HEK293 (cell line): ENCODE measurements around the gene RBFOX1.

Experiments
- CTCF ChIA-PET: fragments of 350-600 bp; formaldehyde crosslinking; extraction: SDS; loops from one replicate; lab custom pipeline; 2021; ENCODE audit warnings: antibody characterized with exemption; lab: Yijun Ruan, JAX
- POLR2A ChIA-PET: fragments of 300-600 bp; formaldehyde crosslinking; extraction: SDS; loops from one replicate; lab custom pipeline; 2020; ENCODE audit warnings: antibody characterized with exemption, inconsistent platforms; lab: Yijun Ruan, JAX
- H3K27ac ChIP-seq: fragments of 200-500 bp; sonication (Bioruptor generic); 2 replicates; pipeline ENCODE4 v1.5.1; 2014; ENCODE audit warnings: low read depth, low read length, control low read depth, inconsistent platforms; ENCODE audit errors: extremely low read depth
- H3K36me3 ChIP-seq, 2 experiments: fragments of 200-500 bp in 1 of 2; sonication (Bioruptor generic) in 1 of 2; 1 replicate in 1 of 2; 2 replicates in 1 of 2; pipeline ENCODE4 v1.5.1; 2014 to 2017; ENCODE audit warnings: inconsistent platforms in 2 of 2, low read length in 2 of 2; ENCODE audit not compliant: control insufficient read depth in 2 of 2, insufficient read depth in 1 of 2
- H3K4me1 ChIP-seq: fragments of 200-500 bp; sonication (Bioruptor generic); 2 replicates; pipeline ENCODE4 v1.5.1; 2014; ENCODE audit warnings: mild to moderate bottlenecking, low read length, inconsistent platforms; ENCODE audit not compliant: control insufficient read depth, insufficient read depth
- H3K4me3 ChIP-seq: 2 replicates; pipeline ENCODE4 v1.5.1; 2011; ENCODE audit warnings: low read depth, mild to moderate bottlenecking, control low read depth, low read length, moderate library complexity
- H3K9me3 ChIP-seq: fragments of 200-500 bp; sonication (Bioruptor generic); 2 replicates; pipeline ENCODE4 v1.5.1; 2014; ENCODE audit warnings: low read depth, low read length, inconsistent platforms; ENCODE audit not compliant: control insufficient read depth, insufficient read depth
- GLIS2 ChIP-seq: fragments of 450-650 bp; formaldehyde crosslinking; IDR thresholded peaks from 2 replicates; pipeline ENCODE4 v1.5.1; 2016; ENCODE audit warnings: missing biosample characterization, missing genetic modification characterization
- KLF16 ChIP-seq: fragments of 450-650 bp; formaldehyde crosslinking; IDR thresholded peaks from 2 replicates; pipeline ENCODE4 v1.5.1; 2017; ENCODE audit warnings: missing biosample characterization, missing genetic modification characterization
- MEIS1 ChIP-seq: sonication (generic); formaldehyde crosslinking; IDR thresholded peaks from 2 replicates; pipeline ENCODE4 v1.8.1; 2022; ENCODE audit warnings: missing genetic modification reagents, mild to moderate bottlenecking, borderline replicate concordance
- REPIN1 ChIP-seq: fragments of 450-650 bp; formaldehyde crosslinking; IDR thresholded peaks from 2 replicates; pipeline ENCODE4 v1.5.1; 2017; ENCODE audit warnings: missing biosample characterization, missing genetic modification characterization, low read depth
- SALL2 ChIP-seq: fragments of 450-650 bp; formaldehyde crosslinking; IDR thresholded peaks from 2 replicates; pipeline ENCODE4 v1.5.0; 2017; ENCODE audit warnings: missing biosample characterization, mild to moderate bottlenecking, missing genetic modification characterization, borderline replicate concordance
- SCRT1 ChIP-seq: fragments of 450-650 bp; formaldehyde crosslinking; IDR thresholded peaks from 2 replicates; pipeline ENCODE4 v1.5.1; 2016; ENCODE audit warnings: missing biosample characterization, missing genetic modification characterization, borderline replicate concordance
- YY1 ChIP-seq: fragments of 450-650 bp; formaldehyde crosslinking; IDR thresholded peaks from 2 replicates; pipeline ENCODE4 v1.5.1; 2018; ENCODE audit warnings: missing biosample characterization, missing genetic modification characterization
- ZBTB17 ChIP-seq: fragments of 450-650 bp; formaldehyde crosslinking; IDR thresholded peaks from 2 replicates; pipeline ENCODE4 v1.5.1; 2016; ENCODE audit warnings: missing biosample characterization, missing genetic modification characterization
- ZFHX2 ChIP-seq: fragments of 450-650 bp; formaldehyde crosslinking; conservative IDR thresholded peaks from 2 replicates; pipeline ENCODE4 v1.5.1; 2016; ENCODE audit warnings: missing biosample characterization, missing genetic modification characterization
- ZNF10 ChIP-seq: fragments of 450-650 bp; formaldehyde crosslinking; IDR thresholded peaks from 2 replicates; pipeline ENCODE4 v1.5.1; 2017; ENCODE audit warnings: missing biosample characterization, missing genetic modification characterization
- ZNF214 ChIP-seq: fragments of 450-650 bp; formaldehyde crosslinking; IDR thresholded peaks from 2 replicates; pipeline ENCODE4 v1.5.1; 2017; ENCODE audit warnings: missing biosample characterization, mild to moderate bottlenecking, missing genetic modification characterization, borderline replicate concordance
- ZNF391 ChIP-seq: fragments of 450-650 bp; formaldehyde crosslinking; IDR thresholded peaks from 2 replicates; pipeline ENCODE4 v1.5.1; 2016; ENCODE audit warnings: low read depth, missing biosample characterization, missing genetic modification characterization, borderline replicate concordance
- ZNF404 ChIP-seq: fragments of 450-650 bp; formaldehyde crosslinking; IDR thresholded peaks from 2 replicates; pipeline ENCODE4 v1.5.1; 2017; ENCODE audit warnings: missing biosample characterization, missing genetic modification characterization
- ZNF423 ChIP-seq: fragments of 450-650 bp; formaldehyde crosslinking; IDR thresholded peaks from 2 replicates; pipeline ENCODE4 v1.5.1; 2016; ENCODE audit warnings: missing biosample characterization, missing genetic modification characterization
- ZNF510 ChIP-seq: fragments of 450-650 bp; formaldehyde crosslinking; IDR thresholded peaks from 2 replicates; pipeline ENCODE4 v1.5.1; 2018; ENCODE audit warnings: mild to moderate bottlenecking, missing genetic modification characterization, missing biosample characterization; ENCODE audit not compliant: insufficient replicate concordance
- ZNF571 ChIP-seq: fragments of 450-650 bp; formaldehyde crosslinking; IDR thresholded peaks from 2 replicates; pipeline ENCODE4 v1.5.0; 2017; ENCODE audit warnings: missing biosample characterization, missing genetic modification characterization
- ZNF610 ChIP-seq: fragments of 450-650 bp; formaldehyde crosslinking; IDR thresholded peaks from 2 replicates; pipeline ENCODE4 v1.5.1; 2016; ENCODE audit warnings: missing biosample characterization, missing genetic modification characterization, borderline replicate concordance
- ZNF664 ChIP-seq: fragments of 450-650 bp; formaldehyde crosslinking; IDR thresholded peaks from 2 replicates; pipeline ENCODE4 v1.5.1; 2016; ENCODE audit warnings: missing biosample characterization, missing genetic modification characterization
- ZSCAN23 ChIP-seq: fragments of 450-650 bp; formaldehyde crosslinking; IDR thresholded peaks from 2 replicates; pipeline ENCODE4 v1.5.1; 2016; ENCODE audit warnings: missing biosample characterization, missing genetic modification characterization
- TF ChIP-seq, protein P1 (sequence below): fragments of 450-650 bp; formaldehyde crosslinking; IDR thresholded peaks from 2 replicates; pipeline ENCODE4 v1.5.1; 2017; ENCODE audit warnings: missing biosample characterization, missing genetic modification characterization
- TF ChIP-seq, protein P2 (sequence below): fragments of 450-650 bp; formaldehyde crosslinking; IDR thresholded peaks from 2 replicates; pipeline ENCODE4 v1.5.1; 2016; ENCODE audit warnings: missing biosample characterization, missing genetic modification characterization
- TF ChIP-seq, protein P3 (sequence below): fragments of 450-650 bp; formaldehyde crosslinking; IDR thresholded peaks from 2 replicates; pipeline ENCODE4 v1.5.1; 2017; ENCODE audit warnings: missing biosample characterization, missing genetic modification characterization
- TF ChIP-seq, protein P4 (sequence below): fragments of 450-650 bp; formaldehyde crosslinking; IDR thresholded peaks from 2 replicates; pipeline ENCODE4 v1.5.1; 2016; ENCODE audit warnings: missing biosample characterization, missing genetic modification characterization
- TF ChIP-seq, protein P5 (sequence below): fragments of 450-650 bp; formaldehyde crosslinking; IDR thresholded peaks from 2 replicates; pipeline ENCODE4 v1.5.1; 2016; ENCODE audit warnings: missing biosample characterization, missing genetic modification characterization

Gene RBFOX1

DNA sequence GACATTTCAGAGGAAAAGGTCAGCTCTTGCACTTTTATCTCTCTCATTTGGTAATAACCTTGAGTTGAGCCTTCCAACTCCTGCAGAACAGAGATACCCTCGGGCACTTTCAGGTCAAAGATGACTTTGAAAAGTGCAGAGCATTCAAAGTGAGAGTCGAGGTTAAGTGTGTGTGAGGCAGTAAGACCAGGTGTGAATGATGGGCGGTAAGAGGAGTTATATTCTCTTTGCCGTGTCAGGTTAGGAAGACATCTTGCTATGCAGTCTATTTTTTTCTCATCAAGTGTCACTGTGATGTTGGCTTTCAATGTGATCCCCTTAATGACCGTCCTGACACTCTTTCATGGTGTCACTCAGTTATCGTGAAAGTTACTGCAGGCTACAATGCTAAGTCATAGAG, 248.5 kb downstream of the RBFOX1 start:
- no peaks in the 10 kb centered on the region for H3K4me1 ChIP-seq
- CTCF ChIA-PET = interaction anchor here (0.6 kb wide), 1 partner anchor 593 kb away, joined by 5 read pairs; no protein-coding TSS in a partner anchor
- no peak overlapping the region for H3K4me3 ChIP-seq
- H3K9me3 ChIP-seq = no peaks in the 10 kb centered on the region
- no peaks in the 10 kb centered on the region for H3K36me3 ChIP-seq
- TF ChIP-seq ZNF391 (tag by site-specific recombination) = no peak
- TF ChIP-seq REPIN1 = no peak
- TF ChIP-seq ZFHX2 (tag by site-specific recombination) = no peak
- no peak for TF ChIP-seq GLIS2 (tag by site-specific recombination)
- TF ChIP-seq, protein P1, sequence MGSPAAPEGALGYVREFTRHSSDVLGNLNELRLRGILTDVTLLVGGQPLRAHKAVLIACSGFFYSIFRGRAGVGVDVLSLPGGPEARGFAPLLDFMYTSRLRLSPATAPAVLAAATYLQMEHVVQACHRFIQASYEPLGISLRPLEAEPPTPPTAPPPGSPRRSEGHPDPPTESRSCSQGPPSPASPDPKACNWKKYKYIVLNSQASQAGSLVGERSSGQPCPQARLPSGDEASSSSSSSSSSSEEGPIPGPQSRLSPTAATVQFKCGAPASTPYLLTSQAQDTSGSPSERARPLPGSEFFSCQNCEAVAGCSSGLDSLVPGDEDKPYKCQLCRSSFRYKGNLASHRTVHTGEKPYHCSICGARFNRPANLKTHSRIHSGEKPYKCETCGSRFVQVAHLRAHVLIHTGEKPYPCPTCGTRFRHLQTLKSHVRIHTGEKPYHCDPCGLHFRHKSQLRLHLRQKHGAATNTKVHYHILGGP (tag by site-specific recombination) = no peak
- TF ChIP-seq ZNF610 (tag by site-specific recombination) = no peak
- TF ChIP-seq ZNF423 = no peak
- no peak for TF ChIP-seq MEIS1 (CRISPR knock-in tag)
- no peak for TF ChIP-seq SCRT1 (tag by site-specific recombination)
- no peak for TF ChIP-seq ZNF571 (tag by site-specific recombination)
- no peak overlapping the region for H3K27ac ChIP-seq
- POLR2A ChIA-PET = no interaction called here

DNA sequence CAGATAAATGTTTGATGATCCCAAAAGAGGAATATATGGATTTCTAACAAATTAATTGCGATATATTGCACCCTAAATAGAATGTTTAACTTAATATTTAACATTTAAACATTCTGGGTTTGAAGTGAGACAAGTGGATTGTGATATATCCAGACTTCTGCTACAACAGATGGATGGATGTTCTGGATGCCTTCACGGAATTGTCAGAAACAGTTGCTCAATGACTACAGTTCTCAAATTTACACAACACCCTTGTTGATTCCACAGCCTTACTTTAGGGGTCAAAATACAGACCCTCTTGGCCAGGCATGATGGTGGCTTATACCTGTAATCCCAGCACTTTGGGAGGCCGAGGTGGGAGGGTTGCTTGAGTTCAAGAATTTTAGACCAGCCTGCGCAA, 250.8 kb downstream of the RBFOX1 start:
- H3K4me3 ChIP-seq = no peak overlapping the region
- POLR2A ChIA-PET = no interaction called here
- TF ChIP-seq ZBTB17 (tag by site-specific recombination) (no peak), SALL2 (tag by site-specific recombination) (no peak), KLF16 (tag by site-specific recombination) (no peak), ZNF571 (tag by site-specific recombination) (no peak), ZNF510 (tag by site-specific recombination) (no peak), ZSCAN23 (tag by site-specific recombination) (no peak), ZNF664 (tag by site-specific recombination) (no peak), ZNF214 (tag by site-specific recombination) (no peak), YY1 (no peak), REPIN1 (no peak), ZNF10 (tag by site-specific recombination) (no peak), ZNF404 (tag by site-specific recombination) (no peak)
- TF ChIP-seq, protein P2, sequence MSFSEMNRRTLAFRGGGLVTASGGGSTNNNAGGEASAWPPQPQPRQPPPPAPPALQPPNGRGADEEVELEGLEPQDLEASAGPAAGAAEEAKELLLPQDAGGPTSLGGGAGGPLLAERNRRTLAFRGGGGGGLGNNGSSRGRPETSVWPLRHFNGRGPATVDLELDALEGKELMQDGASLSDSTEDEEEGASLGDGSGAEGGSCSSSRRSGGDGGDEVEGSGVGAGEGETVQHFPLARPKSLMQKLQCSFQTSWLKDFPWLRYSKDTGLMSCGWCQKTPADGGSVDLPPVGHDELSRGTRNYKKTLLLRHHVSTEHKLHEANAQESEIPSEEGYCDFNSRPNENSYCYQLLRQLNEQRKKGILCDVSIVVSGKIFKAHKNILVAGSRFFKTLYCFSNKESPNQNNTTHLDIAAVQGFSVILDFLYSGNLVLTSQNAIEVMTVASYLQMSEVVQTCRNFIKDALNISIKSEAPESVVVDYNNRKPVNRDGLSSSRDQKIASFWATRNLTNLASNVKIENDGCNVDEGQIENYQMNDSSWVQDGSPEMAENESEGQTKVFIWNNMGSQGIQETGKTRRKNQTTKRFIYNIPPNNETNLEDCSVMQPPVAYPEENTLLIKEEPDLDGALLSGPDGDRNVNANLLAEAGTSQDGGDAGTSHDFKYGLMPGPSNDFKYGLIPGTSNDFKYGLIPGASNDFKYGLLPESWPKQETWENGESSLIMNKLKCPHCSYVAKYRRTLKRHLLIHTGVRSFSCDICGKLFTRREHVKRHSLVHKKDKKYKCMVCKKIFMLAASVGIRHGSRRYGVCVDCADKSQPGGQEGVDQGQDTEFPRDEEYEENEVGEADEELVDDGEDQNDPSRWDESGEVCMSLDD (tag by site-specific recombination) = no peak
- TF ChIP-seq, protein P3, sequence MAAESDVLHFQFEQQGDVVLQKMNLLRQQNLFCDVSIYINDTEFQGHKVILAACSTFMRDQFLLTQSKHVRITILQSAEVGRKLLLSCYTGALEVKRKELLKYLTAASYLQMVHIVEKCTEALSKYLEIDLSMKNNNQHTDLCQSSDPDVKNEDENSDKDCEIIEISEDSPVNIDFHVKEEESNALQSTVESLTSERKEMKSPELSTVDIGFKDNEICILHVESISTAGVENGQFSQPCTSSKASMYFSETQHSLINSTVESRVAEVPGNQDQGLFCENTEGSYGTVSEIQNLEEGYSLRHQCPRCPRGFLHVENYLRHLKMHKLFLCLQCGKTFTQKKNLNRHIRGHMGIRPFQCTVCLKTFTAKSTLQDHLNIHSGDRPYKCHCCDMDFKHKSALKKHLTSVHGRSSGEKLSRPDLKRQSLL = no peak
- TF ChIP-seq, protein P4, sequence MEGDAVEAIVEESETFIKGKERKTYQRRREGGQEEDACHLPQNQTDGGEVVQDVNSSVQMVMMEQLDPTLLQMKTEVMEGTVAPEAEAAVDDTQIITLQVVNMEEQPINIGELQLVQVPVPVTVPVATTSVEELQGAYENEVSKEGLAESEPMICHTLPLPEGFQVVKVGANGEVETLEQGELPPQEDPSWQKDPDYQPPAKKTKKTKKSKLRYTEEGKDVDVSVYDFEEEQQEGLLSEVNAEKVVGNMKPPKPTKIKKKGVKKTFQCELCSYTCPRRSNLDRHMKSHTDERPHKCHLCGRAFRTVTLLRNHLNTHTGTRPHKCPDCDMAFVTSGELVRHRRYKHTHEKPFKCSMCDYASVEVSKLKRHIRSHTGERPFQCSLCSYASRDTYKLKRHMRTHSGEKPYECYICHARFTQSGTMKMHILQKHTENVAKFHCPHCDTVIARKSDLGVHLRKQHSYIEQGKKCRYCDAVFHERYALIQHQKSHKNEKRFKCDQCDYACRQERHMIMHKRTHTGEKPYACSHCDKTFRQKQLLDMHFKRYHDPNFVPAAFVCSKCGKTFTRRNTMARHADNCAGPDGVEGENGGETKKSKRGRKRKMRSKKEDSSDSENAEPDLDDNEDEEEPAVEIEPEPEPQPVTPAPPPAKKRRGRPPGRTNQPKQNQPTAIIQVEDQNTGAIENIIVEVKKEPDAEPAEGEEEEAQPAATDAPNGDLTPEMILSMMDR (tag by site-specific recombination) = no peak
- TF ChIP-seq, protein P1 (tag by site-specific recombination) = no peak
- TF ChIP-seq, protein P5, sequence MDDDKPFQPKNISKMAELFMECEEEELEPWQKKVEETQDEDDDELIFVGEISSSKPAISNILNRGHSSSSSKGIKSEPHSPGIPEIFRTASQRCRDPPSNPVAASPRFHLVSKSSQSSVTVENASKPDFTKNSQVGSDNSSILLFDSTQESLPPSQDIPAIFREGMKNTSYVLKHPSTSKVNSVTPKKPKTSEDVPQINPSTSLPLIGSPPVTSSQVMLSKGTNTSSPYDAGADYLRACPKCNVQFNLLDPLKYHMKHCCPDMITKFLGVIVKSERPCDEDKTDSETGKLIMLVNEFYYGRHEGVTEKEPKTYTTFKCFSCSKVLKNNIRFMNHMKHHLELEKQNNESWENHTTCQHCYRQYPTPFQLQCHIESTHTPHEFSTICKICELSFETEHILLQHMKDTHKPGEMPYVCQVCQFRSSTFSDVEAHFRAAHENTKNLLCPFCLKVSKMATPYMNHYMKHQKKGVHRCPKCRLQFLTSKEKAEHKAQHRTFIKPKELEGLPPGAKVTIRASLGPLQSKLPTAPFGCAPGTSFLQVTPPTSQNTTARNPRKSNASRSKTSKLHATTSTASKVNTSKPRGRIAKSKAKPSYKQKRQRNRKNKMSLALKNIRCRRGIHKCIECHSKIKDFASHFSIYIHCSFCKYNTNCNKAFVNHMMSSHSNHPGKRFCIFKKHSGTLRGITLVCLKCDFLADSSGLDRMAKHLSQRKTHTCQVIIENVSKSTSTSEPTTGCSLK (tag by site-specific recombination) = no peak
- H3K27ac ChIP-seq = no peak overlapping the region
- no peaks in the 10 kb centered on the region for H3K4me1 ChIP-seq
- CTCF ChIA-PET = no interaction called here
- no peaks in the 10 kb centered on the region for H3K36me3 ChIP-seq
- H3K9me3 ChIP-seq = no peaks in the 10 kb centered on the region
